SK-N-SH treated with all-trans-retinoic acid at 6 μM for 48 hours (cell line): ENCODE results near the gene IL20.

Source experiments
- ATAC-seq: fragments of 200-7000 bp; cut with Tn5 transposase; 3 replicates; pipeline ENCODE4 v1.9.1; 2020; ENCODE audit warnings: mild to moderate bottlenecking, moderate library complexity
- ARNTL ChIP-seq: fragments of 450-650 bp; formaldehyde crosslinking; IDR thresholded peaks from 2 replicates; pipeline ENCODE4 v1.5.0; 2020; ENCODE audit warnings: low read depth, mild to moderate bottlenecking, moderate library complexity, borderline replicate concordance
- BACH2 ChIP-seq: fragments of 250-450 bp; sonication (Bioruptor Pico); IDR thresholded peaks from 2 replicates; pipeline ENCODE4 v1.9.0; 2021; ENCODE audit warnings: mild to moderate bottlenecking, borderline replicate concordance
- CSDC2 ChIP-seq: fragments of 250-450 bp; sonication (Bioruptor Pico); IDR thresholded peaks from 2 replicates; pipeline ENCODE4 v1.5.0; 2020; ENCODE audit warnings: mild to moderate bottlenecking, moderate library complexity
- CSRNP3 ChIP-seq: fragments of 250-450 bp; sonication (Bioruptor Pico); IDR thresholded peaks from 2 replicates; pipeline ENCODE4 v1.5.1; 2021; ENCODE audit warnings: mild to moderate bottlenecking, moderate library complexity
- ESRRG ChIP-seq: fragments of 250-450 bp; sonication (Bioruptor Pico); IDR thresholded peaks from 2 replicates; pipeline ENCODE4 v1.6.1; 2021; ENCODE audit warnings: mild to moderate bottlenecking
- GLIS3 ChIP-seq: fragments of 250-450 bp; sonication (Bioruptor Pico); IDR thresholded peaks from 2 replicates; pipeline ENCODE4 v1.5.0; 2020; ENCODE audit warnings: mild to moderate bottlenecking, moderate library complexity
- ISL1 ChIP-seq: fragments of 250-450 bp; sonication (Bioruptor Pico); IDR thresholded peaks from 2 replicates; pipeline ENCODE4 v2.1.2; 2022; ENCODE audit warnings: mild to moderate bottlenecking, moderate library complexity
- OSR1 ChIP-seq: fragments of 250-450 bp; sonication (Bioruptor Pico); IDR thresholded peaks from 2 replicates; pipeline ENCODE4 v1.8.0; 2022; ENCODE audit warnings: moderate library complexity, mild to moderate bottlenecking, inconsistent platforms
- PATZ1 ChIP-seq: fragments of 250-450 bp; sonication (Bioruptor Pico); IDR thresholded peaks from 2 replicates; pipeline ENCODE4 v1.8.0; 2020; ENCODE audit warnings: mild to moderate bottlenecking, moderate library complexity, borderline replicate concordance
- POU6F1 ChIP-seq: fragments of 250-450 bp; sonication (Bioruptor Pico); IDR thresholded peaks from 2 replicates; pipeline ENCODE4 v1.8.0; 2021; ENCODE audit warnings: low read depth, mild to moderate bottlenecking, moderate library complexity, borderline replicate concordance
- PPARA ChIP-seq: fragments of 250-450 bp; sonication (Bioruptor Pico); IDR thresholded peaks from 2 replicates; pipeline ENCODE4 v1.5.0; 2020; ENCODE audit warnings: mild to moderate bottlenecking, borderline replicate concordance
- RARB ChIP-seq: fragments of 250-450 bp; sonication (Bioruptor Pico); IDR thresholded peaks from 2 replicates; pipeline ENCODE4 v1.8.0; 2021; ENCODE audit warnings: mild to moderate bottlenecking, moderate library complexity
- SNAI2 ChIP-seq: fragments of 250-450 bp; sonication (Bioruptor Pico); IDR thresholded peaks from 2 replicates; pipeline ENCODE4 v1.5.0; 2020; ENCODE audit warnings: mild to moderate bottlenecking, moderate library complexity
- TCF4 ChIP-seq: fragments of 250-450 bp; sonication (Bioruptor Pico); IDR thresholded peaks from 2 replicates; pipeline ENCODE4 v1.8.0; 2021; ENCODE audit warnings: mild to moderate bottlenecking, moderate library complexity, borderline replicate concordance
- TOX ChIP-seq: fragments of 250-450 bp; sonication (Bioruptor Pico); IDR thresholded peaks from 2 replicates; pipeline ENCODE4 v1.8.0; 2021; ENCODE audit warnings: mild to moderate bottlenecking, moderate library complexity, borderline replicate concordance
- ZC3H10 ChIP-seq: fragments of 250-450 bp; sonication (Bioruptor Pico); IDR thresholded peaks from 2 replicates; pipeline ENCODE4 v1.5.1; 2021; ENCODE audit warnings: mild to moderate bottlenecking, moderate library complexity
- ZFP3 ChIP-seq: fragments of 250-450 bp; sonication (Bioruptor Pico); IDR thresholded peaks from 2 replicates; pipeline ENCODE4 v1.5.0; 2020; ENCODE audit warnings: mild to moderate bottlenecking, moderate library complexity
- ZFP30 ChIP-seq: fragments of 450-650 bp; formaldehyde crosslinking; IDR thresholded peaks from 2 replicates; pipeline ENCODE4 v1.5.0; 2022; ENCODE audit warnings: mild to moderate bottlenecking, moderate library complexity
- ZNF565 ChIP-seq: fragments of 450-650 bp; formaldehyde crosslinking; conservative IDR thresholded peaks from 2 replicates; pipeline ENCODE4 v1.5.0; 2020; ENCODE audit warnings: low read depth, mild to moderate bottlenecking, moderate library complexity
- ZNF70 ChIP-seq: fragments of 450-650 bp; formaldehyde crosslinking; IDR thresholded peaks from 2 replicates; pipeline ENCODE4 v1.5.0; 2020; ENCODE audit warnings: mild to moderate bottlenecking, moderate library complexity
- ZNF8 ChIP-seq: fragments of 450-650 bp; formaldehyde crosslinking; IDR thresholded peaks from 2 replicates; pipeline ENCODE4 v1.5.0; 2020; ENCODE audit warnings: mild to moderate bottlenecking, moderate library complexity
- TF ChIP-seq, protein P1 (sequence below): fragments of 250-450 bp; sonication (Bioruptor Pico); IDR thresholded peaks from 2 replicates; pipeline ENCODE4 v1.5.1; 2020; ENCODE audit warnings: low read depth, mild to moderate bottlenecking, moderate library complexity

The IL20 gene

DNA sequence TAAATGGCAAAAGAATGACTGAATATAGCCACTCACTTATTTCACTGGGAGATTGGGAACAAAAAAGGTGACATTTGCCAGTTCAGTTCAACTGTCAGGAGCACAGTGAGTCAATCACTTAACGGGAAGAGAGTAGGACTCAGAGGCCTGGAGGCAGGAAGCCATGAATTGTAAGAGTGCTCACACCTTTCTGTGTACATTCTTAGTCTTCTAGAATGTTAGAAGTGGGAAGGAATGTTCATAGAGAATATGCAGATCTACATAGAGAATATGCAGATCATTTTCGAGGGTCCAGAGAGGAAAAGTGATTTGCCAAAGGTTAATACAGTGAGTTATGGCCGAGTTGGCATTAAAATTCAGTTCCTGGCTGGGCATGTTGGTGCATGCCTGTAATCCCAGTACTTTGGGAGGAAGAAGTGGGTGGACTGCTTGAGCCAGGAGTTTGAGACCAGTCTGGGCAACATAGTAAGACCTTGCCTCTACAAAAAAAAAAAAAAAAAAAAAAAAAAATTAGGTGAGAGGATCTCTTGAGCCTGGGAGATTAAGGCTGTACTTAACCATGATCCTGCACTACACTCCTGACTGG lies 8.3 kb downstream of the IL20 start:
- TF ChIP-seq ZNF70 (CRISPR knock-in tag) (no peak), ARNTL (no peak), ISL1 (CRISPR knock-in tag) (no peak), CSRNP3 (no peak), BACH2 (no peak), PATZ1 (CRISPR knock-in tag) (no peak), TCF4 (CRISPR knock-in tag) (no peak), SNAI2 (no peak), ZFP3 (CRISPR knock-in tag) (no peak), ESRRG (CRISPR knock-in tag) (no peak), GLIS3 (CRISPR knock-in tag) (no peak), CSDC2 (CRISPR knock-in tag) (no peak)
- no peak for ATAC-seq

GRCh38 chr1:206875752-206876377 lies 10.4 kb downstream of the IL20 start:
- ATAC-seq: no peak
- TF ChIP-seq ZNF565 (CRISPR knock-in tag): no peak
- no peak for TF ChIP-seq ZFP30

- TF ChIP-seq RARB (CRISPR knock-in tag): no peak
- TF ChIP-seq CSDC2 (CRISPR knock-in tag): no peak
- no peak for TF ChIP-seq ESRRG (CRISPR knock-in tag)
- TF ChIP-seq, all 23 proteins: peak for 0
- ATAC-seq: no peak
Observed at GRCh38 chr1:206878456-206878855, 13.0 kb downstream of the IL20 start.

GRCh38 chr1:206880314-206880713 lies 14.9 kb downstream of the IL20 start:
- TF ChIP-seq GLIS3 (CRISPR knock-in tag): no peak
- no peak for TF ChIP-seq ESRRG (CRISPR knock-in tag)
- no peak for TF ChIP-seq PPARA (CRISPR knock-in tag)
- TF ChIP-seq TOX: no peak
- no peak for TF ChIP-seq TCF4 (CRISPR knock-in tag)
- no peak for TF ChIP-seq BACH2
- TF ChIP-seq ZC3H10 (CRISPR knock-in tag): no peak
- no peak for TF ChIP-seq POU6F1 (CRISPR knock-in tag)
- no peak for TF ChIP-seq SNAI2
- TF ChIP-seq ISL1 (CRISPR knock-in tag): no peak
- TF ChIP-seq ZFP3 (CRISPR knock-in tag): no peak
- no peak for TF ChIP-seq ZNF70 (CRISPR knock-in tag)
- no peak for TF ChIP-seq ZFP30
- TF ChIP-seq, protein P1, sequence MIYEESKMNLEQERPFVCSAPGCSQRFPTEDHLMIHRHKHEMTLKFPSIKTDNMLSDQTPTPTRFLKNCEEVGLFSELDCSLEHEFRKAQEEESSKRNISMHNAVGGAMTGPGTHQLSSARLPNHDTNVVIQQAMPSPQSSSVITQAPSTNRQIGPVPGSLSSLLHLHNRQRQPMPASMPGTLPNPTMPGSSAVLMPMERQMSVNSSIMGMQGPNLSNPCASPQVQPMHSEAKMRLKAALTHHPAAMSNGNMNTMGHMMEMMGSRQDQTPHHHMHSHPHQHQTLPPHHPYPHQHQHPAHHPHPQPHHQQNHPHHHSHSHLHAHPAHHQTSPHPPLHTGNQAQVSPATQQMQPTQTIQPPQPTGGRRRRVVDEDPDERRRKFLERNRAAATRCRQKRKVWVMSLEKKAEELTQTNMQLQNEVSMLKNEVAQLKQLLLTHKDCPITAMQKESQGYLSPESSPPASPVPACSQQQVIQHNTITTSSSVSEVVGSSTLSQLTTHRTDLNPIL (CRISPR knock-in tag): no peak
- TF ChIP-seq, all 23 proteins: peak for 0
- no peak for ATAC-seq

GRCh38 chr1:206882555-206882954 lies 17.1 kb downstream of the IL20 start:
- ATAC-seq: no peak
- TF ChIP-seq CSDC2 (CRISPR knock-in tag) (no peak), CSRNP3 (no peak), RARB (CRISPR knock-in tag) (no peak), ZNF70 (CRISPR knock-in tag) (no peak), ZFP30 (no peak), OSR1 (CRISPR knock-in tag) (no peak), ISL1 (CRISPR knock-in tag) (no peak), PATZ1 (CRISPR knock-in tag) (no peak), ZNF565 (CRISPR knock-in tag) (no peak), ZNF8 (CRISPR knock-in tag) (no peak), ARNTL (no peak), ZFP3 (CRISPR knock-in tag) (no peak), ESRRG (CRISPR knock-in tag) (no peak), TOX (no peak)
- TF ChIP-seq, protein P1 (CRISPR knock-in tag): no peak
